Measurements from ENCODE around the gene MYH10.

MYH10 gene

DNA sequence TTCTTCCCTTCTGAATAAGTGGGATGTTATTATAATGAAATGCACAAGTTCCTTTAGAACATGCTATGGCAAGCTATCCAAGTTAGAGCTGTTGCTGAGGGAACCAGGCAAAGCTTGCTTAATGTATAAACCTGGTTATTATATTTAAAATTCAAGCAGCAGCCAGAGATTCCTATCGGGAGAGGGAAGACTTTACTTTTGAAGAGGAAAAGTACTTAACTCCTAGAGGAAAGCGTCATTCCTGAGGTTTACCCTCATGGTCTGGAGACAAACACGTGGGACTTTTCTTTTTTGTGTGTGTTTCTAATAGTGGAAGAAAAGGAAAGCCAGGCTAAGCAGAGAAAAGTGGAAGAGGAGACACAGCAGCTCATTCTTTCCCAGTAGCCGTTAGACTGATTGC, 39.9 kb upstream of the MYH10 start:
- TF ChIP-seq, protein P1, sequence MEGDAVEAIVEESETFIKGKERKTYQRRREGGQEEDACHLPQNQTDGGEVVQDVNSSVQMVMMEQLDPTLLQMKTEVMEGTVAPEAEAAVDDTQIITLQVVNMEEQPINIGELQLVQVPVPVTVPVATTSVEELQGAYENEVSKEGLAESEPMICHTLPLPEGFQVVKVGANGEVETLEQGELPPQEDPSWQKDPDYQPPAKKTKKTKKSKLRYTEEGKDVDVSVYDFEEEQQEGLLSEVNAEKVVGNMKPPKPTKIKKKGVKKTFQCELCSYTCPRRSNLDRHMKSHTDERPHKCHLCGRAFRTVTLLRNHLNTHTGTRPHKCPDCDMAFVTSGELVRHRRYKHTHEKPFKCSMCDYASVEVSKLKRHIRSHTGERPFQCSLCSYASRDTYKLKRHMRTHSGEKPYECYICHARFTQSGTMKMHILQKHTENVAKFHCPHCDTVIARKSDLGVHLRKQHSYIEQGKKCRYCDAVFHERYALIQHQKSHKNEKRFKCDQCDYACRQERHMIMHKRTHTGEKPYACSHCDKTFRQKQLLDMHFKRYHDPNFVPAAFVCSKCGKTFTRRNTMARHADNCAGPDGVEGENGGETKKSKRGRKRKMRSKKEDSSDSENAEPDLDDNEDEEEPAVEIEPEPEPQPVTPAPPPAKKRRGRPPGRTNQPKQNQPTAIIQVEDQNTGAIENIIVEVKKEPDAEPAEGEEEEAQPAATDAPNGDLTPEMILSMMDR (IDR thresholded peaks at IDR 0.05; ENCODE audit: insufficient read depth, low read length, missing control alignments) = no peak
- no peak overlapping the region for H3K4me3 ChIP-seq (ENCODE audit: low read depth, low read length)
- POLR2A ChIA-PET = no interaction called here
- CTCF ChIA-PET = no interaction called here
- DNase-seq (ENCODE audit: low read depth, low spot score) = no peak

GRCh38 chr17:8668176-8668740, 37.7 kb upstream of the MYH10 start:
- no peak overlapping the region for H3K4me3 ChIP-seq (ENCODE audit: low read depth, low read length)
- no peak for DNase-seq (ENCODE audit: low read depth, low spot score)
- TF ChIP-seq, protein P1 (IDR thresholded peaks at IDR 0.05; ENCODE audit: insufficient read depth, low read length, missing control alignments) = no peak
- ChIA-PET POLR2A (no interaction called here), CTCF (no interaction called here)

DNA sequence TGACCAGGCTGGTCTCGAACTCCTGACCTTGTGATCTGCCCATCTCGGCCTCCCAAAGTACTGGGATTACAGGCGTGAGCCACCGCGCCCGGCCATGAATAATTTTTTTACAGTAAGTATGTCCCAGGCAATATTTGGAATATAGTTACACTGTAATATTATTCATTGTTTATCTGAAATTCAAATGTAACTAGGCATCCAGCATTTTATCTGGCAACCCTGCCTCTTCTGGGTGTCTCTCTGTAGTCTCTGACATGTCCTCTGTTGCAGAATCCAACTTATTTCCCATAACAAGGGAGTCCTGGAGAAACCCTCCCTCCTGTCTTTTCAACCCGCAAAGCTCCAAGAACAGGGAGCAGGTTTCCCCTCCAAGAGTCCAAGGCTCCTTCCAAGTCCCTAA, 36.9 kb upstream of the MYH10 start:
- POLR2A ChIA-PET = no interaction called here
- DNase-seq (ENCODE audit: low read depth, low spot score) = no peak
- H3K4me3 ChIP-seq (ENCODE audit: low read depth, low read length) = no peak overlapping the region
- TF ChIP-seq, protein P1 (IDR thresholded peaks at IDR 0.05; ENCODE audit: insufficient read depth, low read length, missing control alignments) = no peak
- CTCF ChIA-PET = no interaction called here

DNA sequence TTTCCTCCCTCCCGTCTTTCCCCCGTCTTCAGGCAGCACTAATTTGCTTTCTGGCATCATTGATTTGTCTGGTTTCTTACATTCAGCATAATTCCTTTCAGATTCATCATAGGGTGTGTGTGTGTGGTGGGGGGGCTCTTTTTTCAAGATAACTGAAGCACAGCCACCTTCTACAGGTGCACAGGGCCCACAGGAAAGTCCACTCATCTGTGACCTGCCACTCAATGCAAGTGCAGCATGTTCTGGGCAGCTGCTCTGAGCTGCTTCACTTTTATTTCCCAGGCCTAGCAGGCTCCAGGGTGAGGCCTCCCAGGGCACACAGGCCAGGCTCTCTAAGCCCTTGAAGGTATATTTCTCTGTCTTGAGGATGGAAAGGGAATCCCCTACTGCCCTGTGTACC, 35.2 kb upstream of the MYH10 start:
- H3K4me3 ChIP-seq (ENCODE audit: low read depth, low read length) = no peak overlapping the region
- POLR2A ChIA-PET = no interaction called here
- CTCF ChIA-PET = no interaction called here
- DNase-seq (ENCODE audit: low read depth, low spot score) = no peak
- TF ChIP-seq, protein P1 (IDR thresholded peaks at IDR 0.05; ENCODE audit: insufficient read depth, low read length, missing control alignments) = no peak

DNA sequence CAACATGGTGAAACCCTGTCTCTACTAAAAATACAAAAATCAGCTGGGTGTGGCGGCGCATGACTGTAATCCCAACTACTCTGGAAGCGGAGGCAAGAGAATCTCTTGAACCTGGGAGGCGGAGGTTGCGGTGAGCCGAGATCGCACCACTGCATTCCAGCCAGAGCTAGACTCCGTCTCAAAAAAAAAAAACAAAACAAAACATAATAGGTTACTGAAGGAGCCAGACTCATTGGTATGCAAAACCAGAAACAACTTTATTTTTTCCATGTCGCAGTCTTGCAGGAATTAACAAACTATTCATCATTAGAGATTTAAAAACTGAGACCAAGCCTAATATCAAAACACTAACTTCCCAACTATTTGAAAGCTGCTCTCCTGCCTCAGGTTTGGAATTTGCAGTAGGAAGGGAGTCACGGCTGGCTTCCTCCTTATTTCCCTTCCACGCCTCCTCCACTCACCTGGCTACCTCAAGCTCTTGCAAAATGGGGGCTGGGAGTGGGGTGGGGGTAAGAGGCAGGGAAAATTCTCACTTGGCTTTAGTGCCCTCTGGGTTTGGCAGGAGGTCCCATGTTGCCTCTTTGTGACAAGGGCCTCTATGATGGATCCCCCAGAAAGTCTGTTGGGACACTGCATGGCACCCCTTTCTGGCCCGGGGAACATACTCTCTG, 34.1 kb upstream of the MYH10 start:
- TF ChIP-seq, protein P1 (IDR thresholded peaks at IDR 0.05; ENCODE audit: insufficient read depth, low read length, missing control alignments) = no peak
- POLR2A ChIA-PET = no interaction called here
- H3K4me3 ChIP-seq (ENCODE audit: low read depth, low read length) = no peak overlapping the region
- DNase-seq (ENCODE audit: low read depth, low spot score) = no peak
- CTCF ChIA-PET = interaction anchor here (0.7 to 3.2 kb wide), 2 partner anchors 9 to 13 kb away, joined by 3 to 15 read pairs; no protein-coding TSS in a partner anchor

GRCh38 chr17:8662973-8663372, 32.4 kb upstream of the MYH10 start:
- no peak for DNase-seq (ENCODE audit: low read depth, low spot score)
- ChIA-PET POLR2A (no interaction called here), CTCF (interaction anchor here (1.1 to 3.2 kb wide), 3 partner anchors 9 to 11 kb away, joined by 4 to 15 read pairs (median 4); no protein-coding TSS in a partner anchor)
- no peak overlapping the region for H3K4me3 ChIP-seq (ENCODE audit: low read depth, low read length)
- TF ChIP-seq, protein P1 (IDR thresholded peaks at IDR 0.05; ENCODE audit: insufficient read depth, low read length, missing control alignments) = no peak
